Ishikawa (cell line): Measurements from ENCODE around the gene PCID2.

Experiments used
- CEBPB ChIP-seq: IDR thresholded peaks from 2 replicates; pipeline ENCODE4 v1.6.1; 2012
- CREB1 ChIP-seq: IDR thresholded peaks from 2 replicates; pipeline ENCODE4 v1.6.1; 2012; ENCODE audit warnings: low read depth
- EGR1 ChIP-seq: IDR thresholded peaks from 2 replicates; pipeline ENCODE4 v1.6.1; 2012
- EP300 ChIP-seq: IDR thresholded peaks from 2 replicates; pipeline ENCODE4 v1.6.1; 2012; ENCODE audit warnings: borderline replicate concordance
- FOXM1 ChIP-seq: IDR thresholded peaks from 2 replicates; pipeline ENCODE4 v1.6.1; 2012; ENCODE audit warnings: low read depth, borderline replicate concordance
- NFIC ChIP-seq: IDR thresholded peaks from 2 replicates; pipeline ENCODE4 v1.6.1; 2012
- RAD21 ChIP-seq: IDR thresholded peaks from 2 replicates; pipeline ENCODE4 v1.6.1; 2012; ENCODE audit warnings: low read depth
- TAF1 ChIP-seq: IDR thresholded peaks from 2 replicates; pipeline ENCODE4 v1.6.1; 2012; ENCODE audit warnings: low read depth, mild to moderate bottlenecking
- TCF12 ChIP-seq: IDR thresholded peaks from 2 replicates; pipeline ENCODE4 v1.6.1; 2012; ENCODE audit warnings: low read depth
- TEAD4 ChIP-seq: IDR thresholded peaks from 2 replicates; pipeline ENCODE4 v1.6.1; 2012
- YY1 ChIP-seq: IDR thresholded peaks from 2 replicates; pipeline ENCODE4 v1.6.1; 2012; ENCODE audit warnings: low read depth
- ZBTB7A ChIP-seq: IDR thresholded peaks from 2 replicates; pipeline ENCODE4 v1.6.1; 2012; ENCODE audit warnings: low read depth
- TF ChIP-seq, protein P1 (sequence below): IDR thresholded peaks from 2 replicates; pipeline ENCODE4 v1.6.1; 2012
- TF ChIP-seq, protein P2 (sequence below): IDR thresholded peaks from 2 replicates; pipeline ENCODE4 v1.6.1; 2012; ENCODE audit warnings: low read depth, mild to moderate bottlenecking
- TF ChIP-seq, protein P3 (sequence below): IDR thresholded peaks from 2 replicates; pipeline ENCODE4 v1.6.1; 2012

Gene PCID2

DNA sequence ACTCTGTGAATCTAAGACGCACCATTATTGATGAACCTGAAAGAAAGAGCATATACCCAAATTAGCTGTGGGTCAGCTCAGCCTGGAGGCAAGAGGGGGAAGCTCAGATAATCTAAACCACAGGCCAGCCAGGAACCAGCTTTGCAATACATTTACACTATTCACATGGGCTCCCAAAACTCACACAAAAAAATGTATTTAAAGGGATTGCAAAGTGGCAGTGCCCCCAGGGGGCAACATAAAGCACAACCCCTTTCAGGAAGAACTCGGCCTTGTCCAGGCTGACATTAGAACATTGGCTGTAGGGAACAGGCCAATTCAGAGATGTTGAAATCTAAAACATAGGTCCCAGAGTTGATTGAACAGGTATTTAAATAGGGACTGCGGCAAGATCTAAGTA, 53.3 kb downstream of the PCID2 start:
- no peak for TF ChIP-seq ZBTB7A
- no peak for TF ChIP-seq RAD21
- TF ChIP-seq CREB1, result no peak
- TF ChIP-seq FOXM1, result no peak
- TF ChIP-seq CEBPB, result no peak
- TF ChIP-seq, protein P1, sequence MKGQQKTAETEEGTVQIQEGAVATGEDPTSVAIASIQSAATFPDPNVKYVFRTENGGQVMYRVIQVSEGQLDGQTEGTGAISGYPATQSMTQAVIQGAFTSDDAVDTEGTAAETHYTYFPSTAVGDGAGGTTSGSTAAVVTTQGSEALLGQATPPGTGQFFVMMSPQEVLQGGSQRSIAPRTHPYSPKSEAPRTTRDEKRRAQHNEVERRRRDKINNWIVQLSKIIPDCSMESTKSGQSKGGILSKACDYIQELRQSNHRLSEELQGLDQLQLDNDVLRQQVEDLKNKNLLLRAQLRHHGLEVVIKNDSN, result no peak
- TF ChIP-seq YY1, result no peak
- TF ChIP-seq NFIC, result no peak
- TF ChIP-seq, protein P2, sequence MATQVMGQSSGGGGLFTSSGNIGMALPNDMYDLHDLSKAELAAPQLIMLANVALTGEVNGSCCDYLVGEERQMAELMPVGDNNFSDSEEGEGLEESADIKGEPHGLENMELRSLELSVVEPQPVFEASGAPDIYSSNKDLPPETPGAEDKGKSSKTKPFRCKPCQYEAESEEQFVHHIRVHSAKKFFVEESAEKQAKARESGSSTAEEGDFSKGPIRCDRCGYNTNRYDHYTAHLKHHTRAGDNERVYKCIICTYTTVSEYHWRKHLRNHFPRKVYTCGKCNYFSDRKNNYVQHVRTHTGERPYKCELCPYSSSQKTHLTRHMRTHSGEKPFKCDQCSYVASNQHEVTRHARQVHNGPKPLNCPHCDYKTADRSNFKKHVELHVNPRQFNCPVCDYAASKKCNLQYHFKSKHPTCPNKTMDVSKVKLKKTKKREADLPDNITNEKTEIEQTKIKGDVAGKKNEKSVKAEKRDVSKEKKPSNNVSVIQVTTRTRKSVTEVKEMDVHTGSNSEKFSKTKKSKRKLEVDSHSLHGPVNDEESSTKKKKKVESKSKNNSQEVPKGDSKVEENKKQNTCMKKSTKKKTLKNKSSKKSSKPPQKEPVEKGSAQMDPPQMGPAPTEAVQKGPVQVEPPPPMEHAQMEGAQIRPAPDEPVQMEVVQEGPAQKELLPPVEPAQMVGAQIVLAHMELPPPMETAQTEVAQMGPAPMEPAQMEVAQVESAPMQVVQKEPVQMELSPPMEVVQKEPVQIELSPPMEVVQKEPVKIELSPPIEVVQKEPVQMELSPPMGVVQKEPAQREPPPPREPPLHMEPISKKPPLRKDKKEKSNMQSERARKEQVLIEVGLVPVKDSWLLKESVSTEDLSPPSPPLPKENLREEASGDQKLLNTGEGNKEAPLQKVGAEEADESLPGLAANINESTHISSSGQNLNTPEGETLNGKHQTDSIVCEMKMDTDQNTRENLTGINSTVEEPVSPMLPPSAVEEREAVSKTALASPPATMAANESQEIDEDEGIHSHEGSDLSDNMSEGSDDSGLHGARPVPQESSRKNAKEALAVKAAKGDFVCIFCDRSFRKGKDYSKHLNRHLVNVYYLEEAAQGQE, result no peak
- no peak for TF ChIP-seq EGR1
- TF ChIP-seq, protein P3, sequence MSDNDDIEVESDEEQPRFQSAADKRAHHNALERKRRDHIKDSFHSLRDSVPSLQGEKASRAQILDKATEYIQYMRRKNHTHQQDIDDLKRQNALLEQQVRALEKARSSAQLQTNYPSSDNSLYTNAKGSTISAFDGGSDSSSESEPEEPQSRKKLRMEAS, result no peak
- no peak for TF ChIP-seq EP300
- TF ChIP-seq TEAD4, result no peak
- no peak for TF ChIP-seq TCF12

DNA sequence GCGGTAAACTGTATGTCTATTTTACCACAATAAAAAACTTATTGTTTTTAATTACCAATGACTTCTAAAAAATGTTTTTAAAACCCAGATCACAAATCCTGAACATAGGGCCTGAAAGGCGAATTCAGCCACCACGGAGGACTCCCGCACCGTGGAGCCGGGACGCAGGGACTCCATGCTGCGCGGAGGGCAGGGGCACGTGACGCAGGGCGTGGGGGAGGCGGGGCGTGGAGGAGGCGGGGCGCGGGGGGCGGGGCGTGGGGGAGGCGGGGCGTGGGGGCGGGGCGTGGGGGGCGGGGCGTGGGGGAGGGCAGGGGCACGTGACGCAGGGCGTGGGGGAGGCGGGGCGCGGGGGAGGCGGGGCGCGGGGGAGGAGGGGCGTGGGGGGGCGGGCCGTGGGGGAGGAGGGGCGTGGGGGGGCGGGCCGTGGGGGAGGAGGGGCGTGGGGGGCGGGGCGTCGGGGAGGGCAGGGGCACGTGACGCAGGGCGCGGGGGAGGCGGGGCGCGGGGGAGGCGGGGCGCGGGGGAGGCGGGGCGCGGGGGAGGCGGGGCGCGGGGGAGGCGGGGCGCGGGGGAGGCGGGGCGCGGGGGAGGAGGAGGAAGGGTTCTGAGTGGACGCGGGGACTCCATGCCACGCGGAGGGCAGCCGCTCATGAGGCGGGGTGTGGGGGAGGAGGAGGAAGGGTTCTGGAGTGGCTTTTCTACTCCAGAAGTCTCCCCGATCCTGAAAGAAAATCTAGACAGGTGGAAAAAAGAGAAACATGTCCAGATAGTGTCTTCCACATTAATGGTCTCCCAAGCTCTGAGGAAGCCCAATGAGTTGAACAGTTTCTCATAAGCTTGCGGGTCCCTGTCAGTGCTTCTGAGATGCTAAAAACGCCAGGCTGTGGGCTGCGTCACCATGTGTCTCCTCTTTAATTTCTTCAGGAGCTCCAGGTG, 54.4 kb downstream of the PCID2 start:
- TF ChIP-seq TAF1, result peak; percentile 50
- no peak for TF ChIP-seq EP300
- no peak for TF ChIP-seq TCF12
- no peak for TF ChIP-seq TEAD4
- TF ChIP-seq, protein P2, result no peak
- TF ChIP-seq FOXM1, result no peak
- TF ChIP-seq, protein P1, result peak; percentile 94
- TF ChIP-seq RAD21, result no peak
- TF ChIP-seq EGR1, result 0 out of 2 replicates have a peak, but pooled peaks have one; percentile 37
- no peak for TF ChIP-seq NFIC
- TF ChIP-seq, protein P3, result peak; percentile 62
- TF ChIP-seq CREB1, result no peak
- TF ChIP-seq CEBPB, result no peak
- TF ChIP-seq ZBTB7A, result no peak
- TF ChIP-seq YY1, result peak; percentile 56; the same call in 1 of the 2 replicates

DNA sequence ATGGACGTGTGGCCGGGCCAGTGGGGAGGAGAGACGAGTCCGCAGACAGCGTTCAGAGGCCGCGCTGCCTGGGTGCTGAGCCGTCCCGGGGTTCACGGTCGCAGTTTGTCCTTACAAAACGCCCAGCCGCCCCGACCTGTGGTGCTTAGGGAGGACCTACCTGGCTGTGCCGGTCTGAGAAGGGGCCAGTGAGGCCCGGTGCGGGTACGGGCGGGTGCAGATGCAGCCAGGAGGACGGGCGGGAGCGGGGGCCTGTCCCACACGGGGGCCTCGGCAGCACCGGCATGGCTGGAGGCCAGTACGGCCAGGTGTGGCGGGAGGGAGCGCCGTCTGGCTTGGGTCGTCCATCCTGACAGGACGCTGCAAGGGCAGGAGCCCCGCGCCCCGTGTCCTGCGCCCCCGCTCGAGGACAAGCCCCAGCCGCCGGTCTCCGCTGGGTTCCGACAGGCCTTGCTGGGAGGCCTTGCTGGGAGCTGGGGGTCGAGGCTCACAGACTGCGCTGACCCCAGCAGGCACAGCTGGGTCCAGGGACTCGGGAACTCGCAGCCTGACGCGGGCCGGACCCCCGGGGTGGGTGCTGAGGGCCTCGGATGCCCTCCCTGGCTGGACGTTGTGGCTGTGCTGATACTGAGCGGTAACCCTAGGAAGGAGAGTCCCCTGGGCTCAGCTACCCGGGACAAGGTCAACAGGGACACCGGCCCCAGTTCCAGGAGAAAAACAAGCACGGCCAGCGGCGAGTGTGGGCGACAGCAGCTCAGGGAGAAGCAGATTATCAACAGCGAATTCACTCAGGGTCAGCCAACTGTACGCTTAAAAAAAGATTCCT, 55.3 kb downstream of the PCID2 start:
- TF ChIP-seq CREB1, result no peak
- peak; percentile 53; the same call in 1 of the 2 replicates for TF ChIP-seq ZBTB7A

DNA sequence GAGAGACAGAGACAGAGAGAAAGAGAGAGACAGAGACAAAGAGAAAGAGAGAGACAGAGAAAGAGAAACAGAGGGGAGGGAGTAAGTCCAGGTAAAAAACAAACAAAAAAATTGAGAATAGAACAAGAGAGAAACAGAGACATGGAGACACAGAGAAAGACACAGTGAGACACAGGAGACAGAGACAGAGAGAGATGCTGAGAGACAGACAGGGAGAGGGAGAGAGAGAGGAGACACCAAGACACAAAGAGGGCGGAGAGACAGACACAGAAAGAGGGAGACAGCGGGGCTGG, 55.8 kb downstream of the PCID2 start:
- no peak for TF ChIP-seq RAD21
- no peak for TF ChIP-seq CEBPB
- TF ChIP-seq ZBTB7A, result no peak
- TF ChIP-seq, protein P3, result no peak
- TF ChIP-seq, protein P2, result no peak
- no peak for TF ChIP-seq TAF1
- TF ChIP-seq FOXM1, result no peak
- TF ChIP-seq, protein P1, result no peak
- TF ChIP-seq TEAD4, result no peak
- no peak for TF ChIP-seq YY1
- no peak for TF ChIP-seq EGR1
- TF ChIP-seq TCF12, result no peak
- no peak for TF ChIP-seq NFIC
- TF ChIP-seq CREB1, result no peak
- no peak for TF ChIP-seq EP300
